Activated CD8-positive, alpha-beta T cell treated with anti-CD3 and anti-CD28 coated beads for 36 hours (primary cell): ENCODE data around the gene KRTAP12-3. TPM values are rescaled to one million over a fixed set of nuclear protein-coding genes. Genes with fewer than 3 reads are reported as not detected.
"Not testable (repeated sequence)": the region's sequence is repeated elsewhere in the genome, so short reads cannot be mapped to it uniquely, and the experiment has no call there.

Experiments used
- ATAC-seq: fragments of 200-7000 bp; cut with Tn5 transposase; one replicate; pipeline ENCODE4 v1.10.0; 2021; ENCODE audit warnings: mild to moderate bottlenecking, moderate library complexity
- CTCF ChIA-PET: fragments of 350-600 bp; sonication (Branson Sonifier 250); formaldehyde crosslinking; loops from one replicate; lab custom pipeline; 2021; ENCODE audit warnings: antibody characterized with exemption; lab: Charles Lee
- POLR2A ChIA-PET: fragments of 350-600 bp; sonication (Branson Sonifier 250); formaldehyde crosslinking; loops from one replicate; lab custom pipeline; 2021; ENCODE audit warnings: antibody characterized with exemption; lab: Charles Lee
- DNase-seq: peaks from one replicate; pipeline ENCODE4 v3.0.0-alpha.2; 2020
- H3K27ac Mint-ChIP-seq: one replicate; pipeline ENCODE4 v1.8.0; 2021; ENCODE audit warnings: mild to moderate bottlenecking, mixed read lengths
- H3K27me3 Mint-ChIP-seq: one replicate; pipeline ENCODE4 v1.8.0; 2021; ENCODE audit warnings: mixed read lengths
- H3K36me3 Mint-ChIP-seq: one replicate; pipeline ENCODE4 v1.8.0; 2021; ENCODE audit warnings: low read depth, mixed read lengths
- H3K4me1 Mint-ChIP-seq: one replicate; pipeline ENCODE4 v1.8.0; 2021; ENCODE audit warnings: low read depth, mixed read lengths
- H3K4me3 Mint-ChIP-seq: one replicate; pipeline ENCODE4 v1.8.0; 2021; ENCODE audit warnings: mild to moderate bottlenecking, moderate library complexity, mixed read lengths
- H3K9me3 Mint-ChIP-seq: one replicate; pipeline ENCODE4 v1.8.0; 2021; ENCODE audit warnings: mixed read lengths
- intact Hi-C: fragments of 100-400 bp; cut with micrococcal nuclease; formaldehyde crosslinking; loops from one replicate; pipeline ENCODE4 v1.10.0; 2022
- total RNA-seq, 2 experiments: library from RNA; stranded (reverse); gene quantifications; one replicate each; pipeline ENCODE4 v1.2.3, GENCODE V29; 2021
- TF ChIP-seq, protein P1 (sequence below): fragments of 200-600 bp; IDR thresholded peaks from one replicate; pipeline ENCODE4 v1.8.0; 2022; ENCODE audit warnings: antibody characterized with exemption, mild to moderate bottlenecking

Gene KRTAP12-3
- total RNA-seq, 2 experiments from 2014 or later: not detected

DNA sequence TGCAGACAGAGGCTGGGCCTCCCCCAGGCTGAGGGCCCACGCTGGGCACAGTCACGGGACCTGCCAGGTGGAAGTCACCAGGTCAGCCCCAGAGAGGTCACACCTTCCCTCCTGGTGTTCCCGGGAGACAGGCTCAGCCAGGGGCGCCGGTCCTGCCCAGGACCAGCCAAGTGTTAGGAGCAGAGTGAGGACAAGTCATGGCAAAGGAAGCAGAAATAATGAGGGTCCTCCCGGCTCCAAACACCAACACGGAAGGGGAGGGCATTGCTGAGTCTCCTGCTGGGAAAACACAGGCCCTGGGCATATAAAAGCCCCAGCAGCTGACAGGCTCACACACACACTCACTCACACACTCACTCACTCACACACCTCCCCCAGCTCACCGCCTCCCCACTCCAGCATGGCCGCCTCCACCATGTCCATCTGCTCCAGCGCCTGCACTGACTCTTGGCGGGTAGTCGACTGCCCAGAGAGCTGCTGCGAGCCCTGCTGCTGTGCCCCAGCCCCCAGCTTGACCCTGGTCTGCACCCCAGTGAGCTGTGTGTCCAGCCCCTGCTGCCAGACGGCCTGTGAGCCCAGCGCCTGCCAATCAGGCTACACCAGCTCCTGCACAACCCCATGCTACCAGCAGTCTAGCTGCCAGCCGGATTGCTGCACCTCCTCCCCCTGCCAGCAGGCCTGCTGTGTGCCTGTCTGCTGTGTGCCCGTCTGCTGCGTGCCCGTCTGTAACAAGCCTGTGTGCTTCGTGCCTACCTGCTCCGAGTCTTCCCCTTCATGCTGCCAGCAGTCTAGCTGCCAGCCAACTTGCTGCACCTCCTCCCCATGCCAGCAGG, 20.5 kb upstream of the KRTAP12-3 start, which contains the start of gene KRTAP10-10:
Gene KRTAP10-10, plus strand, starts transcription at position 339 of the 833 bp plus-strand sequence. Its CDS starts 62 bp downstream, at position 401.
- ATAC-seq: no peak
- no peaks in the 10 kb centered on the region for H3K4me1 Mint-ChIP-seq
- no peaks in the 10 kb centered on the region for H3K27me3 Mint-ChIP-seq
- H3K36me3 Mint-ChIP-seq: peaks cover 2% of the 10 kb centered on the region
- ChIA-PET POLR2A (interaction anchor here (0.6 kb wide), 1 partner anchor 234 kb away, joined by 3 read pairs; no protein-coding TSS in a partner anchor), CTCF (no interaction called here)
- intact Hi-C loops: no loop called here
- H3K27ac Mint-ChIP-seq: no peak within 1 kb of the TSS
- TF ChIP-seq, protein P1, sequence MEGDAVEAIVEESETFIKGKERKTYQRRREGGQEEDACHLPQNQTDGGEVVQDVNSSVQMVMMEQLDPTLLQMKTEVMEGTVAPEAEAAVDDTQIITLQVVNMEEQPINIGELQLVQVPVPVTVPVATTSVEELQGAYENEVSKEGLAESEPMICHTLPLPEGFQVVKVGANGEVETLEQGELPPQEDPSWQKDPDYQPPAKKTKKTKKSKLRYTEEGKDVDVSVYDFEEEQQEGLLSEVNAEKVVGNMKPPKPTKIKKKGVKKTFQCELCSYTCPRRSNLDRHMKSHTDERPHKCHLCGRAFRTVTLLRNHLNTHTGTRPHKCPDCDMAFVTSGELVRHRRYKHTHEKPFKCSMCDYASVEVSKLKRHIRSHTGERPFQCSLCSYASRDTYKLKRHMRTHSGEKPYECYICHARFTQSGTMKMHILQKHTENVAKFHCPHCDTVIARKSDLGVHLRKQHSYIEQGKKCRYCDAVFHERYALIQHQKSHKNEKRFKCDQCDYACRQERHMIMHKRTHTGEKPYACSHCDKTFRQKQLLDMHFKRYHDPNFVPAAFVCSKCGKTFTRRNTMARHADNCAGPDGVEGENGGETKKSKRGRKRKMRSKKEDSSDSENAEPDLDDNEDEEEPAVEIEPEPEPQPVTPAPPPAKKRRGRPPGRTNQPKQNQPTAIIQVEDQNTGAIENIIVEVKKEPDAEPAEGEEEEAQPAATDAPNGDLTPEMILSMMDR: no peak
- DNase-seq: no peak
- peaks cover 20% of the 10 kb centered on the region for H3K9me3 Mint-ChIP-seq
- no peak within 1 kb of the TSS for H3K4me3 Mint-ChIP-seq

DNA sequence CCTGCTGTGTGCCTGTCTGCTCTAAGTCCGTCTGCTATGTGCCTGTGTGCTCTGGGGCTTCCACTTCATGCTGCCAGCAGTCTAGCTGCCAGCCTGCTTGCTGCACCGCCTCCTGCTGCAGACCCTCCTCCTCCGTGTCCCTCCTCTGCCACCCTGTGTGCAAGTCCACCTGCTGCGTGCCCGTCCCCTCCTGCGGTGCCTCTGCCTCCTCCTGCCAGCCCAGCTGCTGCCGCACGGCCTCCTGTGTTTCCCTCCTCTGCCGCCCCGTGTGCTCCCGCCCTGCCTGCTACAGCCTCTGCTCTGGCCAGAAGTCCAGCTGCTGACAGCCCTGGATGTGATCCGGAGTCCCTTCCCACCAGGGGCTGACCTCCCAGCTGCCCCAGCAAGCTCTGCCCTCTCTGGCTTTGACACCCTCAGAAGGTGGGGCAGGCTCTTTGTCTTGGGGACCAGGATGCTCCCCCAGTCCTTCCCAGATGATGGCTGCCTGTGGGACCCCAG, 19.8 kb upstream of the KRTAP12-3 start:
- H3K4me1 Mint-ChIP-seq, H3K27ac Mint-ChIP-seq, DNase-seq, CTCF ChIA-PET, H3K27me3 Mint-ChIP-seq, H3K36me3 Mint-ChIP-seq, ATAC-seq, POLR2A ChIA-PET, H3K4me3 Mint-ChIP-seq, intact Hi-C loops: not testable (repeated sequence)
- H3K9me3 Mint-ChIP-seq: peaks cover 20% of the 10 kb centered on the region

DNA sequence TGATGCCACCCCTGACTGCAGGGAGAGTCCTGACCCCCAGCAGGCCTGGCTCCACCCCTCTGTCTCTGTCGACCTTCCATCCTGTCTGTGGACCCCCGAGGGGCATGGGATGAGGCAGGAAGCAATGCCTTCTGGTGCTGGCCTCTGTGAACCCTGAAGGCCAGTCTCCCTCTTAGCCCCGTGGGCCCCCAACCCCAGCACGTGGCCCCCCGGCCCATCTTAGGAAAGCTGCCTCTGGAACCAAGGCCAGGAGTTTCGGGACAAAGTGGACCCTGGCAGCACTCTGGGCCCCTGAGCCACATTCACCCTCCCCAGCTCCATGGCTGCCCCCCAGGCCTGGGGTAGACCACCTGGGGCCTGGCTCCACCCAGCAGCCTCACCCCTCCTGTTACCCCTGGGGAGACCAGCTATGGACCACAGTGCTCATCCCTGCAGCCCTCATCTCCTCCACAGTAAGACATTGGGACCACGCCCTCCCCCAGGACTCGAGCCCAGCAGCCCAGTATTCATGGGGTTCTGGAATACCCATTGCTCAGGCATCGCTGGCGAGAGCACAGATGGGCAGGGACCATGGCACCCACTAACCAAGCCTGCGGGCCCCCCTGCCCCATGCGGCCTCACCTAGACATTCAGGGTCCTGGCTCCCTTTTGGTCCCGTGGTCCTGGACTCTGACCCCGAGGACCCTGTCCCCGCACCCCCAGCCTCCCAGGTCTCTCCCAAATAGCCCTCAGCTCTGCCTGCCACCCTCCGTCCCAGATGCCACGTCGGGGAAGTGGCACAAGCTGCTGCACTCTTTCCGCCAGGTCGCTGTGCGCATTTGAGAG, 19.0 kb upstream of the KRTAP12-3 start:
- intact Hi-C loops, ATAC-seq, POLR2A ChIA-PET, CTCF ChIA-PET, H3K27ac Mint-ChIP-seq, H3K36me3 Mint-ChIP-seq, H3K4me3 Mint-ChIP-seq, DNase-seq, H3K4me1 Mint-ChIP-seq, H3K27me3 Mint-ChIP-seq: not testable (repeated sequence)
- peaks cover 20% of the 10 kb centered on the region for H3K9me3 Mint-ChIP-seq

GRCh38 chr21:44639331-44639655, 18.4 kb upstream of the KRTAP12-3 start:
- H3K27ac Mint-ChIP-seq: no peak overlapping the region
- ATAC-seq: no peak
- POLR2A ChIA-PET: no interaction called here
- no peaks in the 10 kb centered on the region for H3K27me3 Mint-ChIP-seq
- CTCF ChIA-PET: no interaction called here
- TF ChIP-seq, protein P1: no peak
- H3K4me1 Mint-ChIP-seq: no peaks in the 10 kb centered on the region
- H3K9me3 Mint-ChIP-seq: peaks cover 24% of the 10 kb centered on the region
- intact Hi-C loops: no loop called here
- H3K36me3 Mint-ChIP-seq: no peaks in the 10 kb centered on the region
- no peak for DNase-seq
- no peak overlapping the region for H3K4me3 Mint-ChIP-seq

DNA sequence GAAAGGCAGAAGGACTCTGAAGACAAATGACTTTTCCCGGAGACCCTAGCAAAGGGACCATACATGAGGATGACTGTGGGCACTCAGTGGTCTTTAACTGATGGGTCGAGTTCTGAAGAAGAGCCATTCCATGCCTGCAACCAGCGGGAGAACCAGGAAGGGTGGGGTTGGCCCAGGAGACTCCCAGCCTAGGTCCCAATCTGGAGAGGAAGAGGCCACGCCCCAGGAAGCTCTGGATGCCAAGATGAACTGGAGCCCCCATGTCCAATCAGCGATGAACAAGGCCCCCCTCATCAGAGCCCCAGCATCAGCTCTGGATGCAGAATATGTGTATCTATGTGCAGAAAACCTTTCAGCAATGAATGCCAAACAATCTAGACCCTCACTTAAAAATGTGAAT, 17.0 kb upstream of the KRTAP12-3 start:
- no peak overlapping the region for H3K4me3 Mint-ChIP-seq
- H3K27me3 Mint-ChIP-seq: no peaks in the 10 kb centered on the region
- DNase-seq (no peak), ATAC-seq (no peak)
- H3K4me1 Mint-ChIP-seq: no peaks in the 10 kb centered on the region
- H3K9me3 Mint-ChIP-seq: peaks cover 34% of the 10 kb centered on the region
- H3K27ac Mint-ChIP-seq: no peak overlapping the region
- H3K36me3 Mint-ChIP-seq: no peaks in the 10 kb centered on the region
- CTCF ChIA-PET: no interaction called here
- POLR2A ChIA-PET: no interaction called here
- intact Hi-C loops: no loop called here
- TF ChIP-seq, protein P1: no peak
